OCI-LY3 (cell line): ENCODE results near the gene CACNA1B.

ENCODE experiments used
- CTCF ChIP-seq: fragments of 200-600, 300-600 bp; sonication (generic); IDR thresholded peaks from 2 replicates; pipeline ENCODE4 v1.5.1; 2014; ENCODE audit warnings: antibody characterized with exemption, low read length, low read depth
- EZH2phosphoT487 ChIP-seq: fragments of 200-600 bp; shearing (Covaris generic); IDR thresholded peaks from 2 replicates; pipeline ENCODE4 v1.6.1; 2018; ENCODE audit warnings: antibody characterized with exemption, mixed run types, low read depth

- TF ChIP-seq CTCF (peak; percentile 17; the same call in 1 of the 2 replicates), EZH2phosphoT487 (no peak)
Measured at GRCh38 chr9:138100711-138101350, 223.2 kb downstream of the CACNA1B start.
